OCI-LY7 (cell line): Measurements from ENCODE around the gene PELI2.

ENCODE experiments used
- EZH2phosphoT487 ChIP-seq: fragments of 200-600 bp; sonication (generic); IDR thresholded peaks from 2 replicates; pipeline ENCODE4 v1.6.1; 2018; ENCODE audit warnings: low read depth, borderline replicate concordance, mild to moderate bottlenecking, mixed run types, antibody characterized with exemption, low read length, moderate library complexity, mixed read lengths
- TF ChIP-seq, protein P1 (sequence below): fragments of 200-600 bp; sonication (generic); conservative IDR thresholded peaks from 2 replicates; pipeline ENCODE4 v1.5.1; 2014; ENCODE audit warnings: mild to moderate bottlenecking, antibody characterized with exemption, low read length, moderate library complexity, mixed read lengths

DNA sequence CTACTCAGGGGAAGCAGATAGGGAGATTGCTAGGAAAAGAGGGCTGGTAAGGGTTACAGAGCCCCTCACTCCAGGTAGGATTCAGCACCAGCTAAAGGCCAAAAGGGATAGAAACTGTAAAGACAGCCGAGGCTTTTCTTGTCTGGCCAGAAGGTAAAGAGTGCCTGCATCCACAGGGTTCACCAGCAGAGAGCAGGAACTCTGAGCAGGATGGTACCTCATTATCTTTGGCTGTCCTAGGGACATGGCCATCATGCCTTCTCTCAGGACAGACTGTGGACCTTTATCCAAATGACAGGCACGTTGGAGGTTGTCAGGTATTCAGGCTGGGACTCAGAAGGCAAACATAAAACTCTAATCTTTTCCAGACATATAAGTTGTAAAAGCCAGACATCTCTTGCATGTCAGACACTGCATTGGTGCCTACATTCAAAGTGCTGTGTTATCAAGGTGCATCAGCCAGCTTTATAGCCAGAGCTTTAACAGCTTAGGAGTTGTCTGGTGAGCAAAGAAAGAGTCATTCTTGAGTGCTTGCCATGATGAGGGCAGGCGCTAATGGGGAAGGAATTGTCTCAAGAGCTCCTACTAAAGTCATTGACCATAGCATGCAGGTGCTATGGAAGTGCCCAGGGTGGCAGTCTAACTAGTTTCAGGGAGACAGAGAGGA, 89.5 kb downstream of the PELI2 start:
- TF ChIP-seq, protein P1, sequence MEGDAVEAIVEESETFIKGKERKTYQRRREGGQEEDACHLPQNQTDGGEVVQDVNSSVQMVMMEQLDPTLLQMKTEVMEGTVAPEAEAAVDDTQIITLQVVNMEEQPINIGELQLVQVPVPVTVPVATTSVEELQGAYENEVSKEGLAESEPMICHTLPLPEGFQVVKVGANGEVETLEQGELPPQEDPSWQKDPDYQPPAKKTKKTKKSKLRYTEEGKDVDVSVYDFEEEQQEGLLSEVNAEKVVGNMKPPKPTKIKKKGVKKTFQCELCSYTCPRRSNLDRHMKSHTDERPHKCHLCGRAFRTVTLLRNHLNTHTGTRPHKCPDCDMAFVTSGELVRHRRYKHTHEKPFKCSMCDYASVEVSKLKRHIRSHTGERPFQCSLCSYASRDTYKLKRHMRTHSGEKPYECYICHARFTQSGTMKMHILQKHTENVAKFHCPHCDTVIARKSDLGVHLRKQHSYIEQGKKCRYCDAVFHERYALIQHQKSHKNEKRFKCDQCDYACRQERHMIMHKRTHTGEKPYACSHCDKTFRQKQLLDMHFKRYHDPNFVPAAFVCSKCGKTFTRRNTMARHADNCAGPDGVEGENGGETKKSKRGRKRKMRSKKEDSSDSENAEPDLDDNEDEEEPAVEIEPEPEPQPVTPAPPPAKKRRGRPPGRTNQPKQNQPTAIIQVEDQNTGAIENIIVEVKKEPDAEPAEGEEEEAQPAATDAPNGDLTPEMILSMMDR, result no peak
- TF ChIP-seq EZH2phosphoT487, result no peak
